Keratinocyte (primary cell): ENCODE data around the gene TM9SF3. TPM values are rescaled to one million over a fixed set of nuclear protein-coding genes. Genes with fewer than 3 reads are reported as not detected.

Experiments used
- DNase-seq: peaks from one replicate; pipeline ENCODE4 v3.0.0-alpha.2; 2011; ENCODE audit warnings: low read depth, missing footprints, low spot score
- FAIRE-seq: peaks from 2 replicates; lab custom pipeline; 2011; peaks lifted over from hg19 to GRCh38; lab: Jason Lieb, UNC
- H2AFZ ChIP-seq: 2 replicates; pipeline ENCODE4 v1.6.0; 2012; ENCODE audit warnings: low read length, control low read depth, inconsistent platforms; ENCODE audit not compliant: control insufficient read depth
- H3K27ac ChIP-seq: 2 replicates; pipeline ENCODE4 v1.5.1; 2011; ENCODE audit warnings: low read length; ENCODE audit not compliant: control insufficient read depth, insufficient read depth
- H3K27me3 ChIP-seq: 3 replicates; pipeline ENCODE4 v1.6.0; 2011; ENCODE audit warnings: low read length; ENCODE audit not compliant: control insufficient read depth, insufficient read depth; ENCODE audit errors: extremely low read depth
- H3K36me3 ChIP-seq, 2 experiments: 2 replicates in 1 of 2; 3 replicates in 1 of 2; pipeline ENCODE4 v1.5.1; 2011; ENCODE audit warnings: low read length in 2 of 2, mild to moderate bottlenecking in 1 of 2; ENCODE audit not compliant: control insufficient read depth in 2 of 2, insufficient read depth in 2 of 2; ENCODE audit errors: extremely low read depth in 1 of 2
- H3K4me1 ChIP-seq: 3 replicates; pipeline ENCODE4 v1.5.1; 2011; ENCODE audit warnings: low read length; ENCODE audit not compliant: control insufficient read depth, insufficient read depth; ENCODE audit errors: extremely low read depth
- H3K4me2 ChIP-seq: 3 replicates; pipeline ENCODE4 v1.6.0; 2011; ENCODE audit warnings: low read depth, low read length; ENCODE audit not compliant: control insufficient read depth, insufficient read depth; ENCODE audit errors: extremely low read depth
- H3K4me3 ChIP-seq, 3 experiments: fragments of 200-600 bp in 1 of 3; sonication (generic) in 1 of 3; 2 replicates in 2 of 3; 3 replicates in 1 of 3; pipeline ENCODE4 v1.5.1; 2011 to 2016; ENCODE audit warnings: low read length in 3 of 3, mild to moderate bottlenecking in 3 of 3, control low read depth in 2 of 3, inconsistent platforms in 1 of 3, low read depth in 1 of 3, mixed read lengths in 1 of 3, mixed run types in 1 of 3, moderate library complexity in 1 of 3; ENCODE audit not compliant: control insufficient read depth in 2 of 3, insufficient read depth in 2 of 3; ENCODE audit errors: extremely low read depth in 1 of 3
- H3K79me2 ChIP-seq: 2 replicates; pipeline ENCODE4 v1.6.0; 2012; ENCODE audit warnings: low read length; ENCODE audit not compliant: control insufficient read depth, insufficient read depth
- H3K9ac ChIP-seq: 3 replicates; pipeline ENCODE4 v1.6.0; 2011; ENCODE audit warnings: low read length; ENCODE audit not compliant: control insufficient read depth, insufficient read depth; ENCODE audit errors: extremely low read depth
- H3K9me1 ChIP-seq: 3 replicates; pipeline ENCODE4 v1.6.0; 2011; ENCODE audit warnings: low read length; ENCODE audit not compliant: control insufficient read depth, insufficient read depth; ENCODE audit errors: extremely low read depth
- H3K9me3 ChIP-seq: 2 replicates; pipeline ENCODE4 v1.5.1; 2012; ENCODE audit warnings: low read depth, low read length; ENCODE audit not compliant: control insufficient read depth
- H4K20me1 ChIP-seq: 3 replicates; pipeline ENCODE4 v1.6.0; 2011; ENCODE audit warnings: low read length; ENCODE audit not compliant: control insufficient read depth, insufficient read depth; ENCODE audit errors: extremely low read depth
- CTCF ChIP-seq, 3 experiments: IDR thresholded peaks in 1 of 3; conservative IDR thresholded peaks in 1 of 3; optimal IDR thresholded peaks in 1 of 3; 2 replicates in 2 of 3; 3 replicates in 1 of 3; pipeline versions ENCODE3 to v1.5.1; 2011; ENCODE audit warnings: low read length in 3 of 3, mild to moderate bottlenecking in 3 of 3, moderate library complexity in 2 of 3, control low read depth in 1 of 3, inconsistent platforms in 1 of 3; ENCODE audit not compliant: insufficient read depth in 2 of 3; ENCODE audit errors: extremely low read depth in 1 of 3
- EZH2 ChIP-seq: IDR thresholded peaks from one replicate; pipeline ENCODE4 v1.6.1; 2012; ENCODE audit warnings: inconsistent platforms, mild to moderate bottlenecking, low read length, moderate library complexity
- dilution Hi-C: fragments of 300-500 bp; cut with MboI; formaldehyde crosslinking; loops from one replicate; pipeline ENCODE4 v1.7.0; 2020; ENCODE audit warnings: low sequenced_read_pairs; ENCODE audit not compliant: extremely low pct_ligation_motif_present
- polyA plus RNA-seq, 5 experiments: library from polyadenylated mRNA; depleted of rRNA in 3 of 5; stranded (reverse) in 3 of 5; stranded (forward) in 1 of 5; unstranded in 1 of 5; fragments of >200 nt; gene quantifications; 1 replicate in 1 of 5; 2 replicates in 3 of 5; 3 replicates in 1 of 5; pipeline versions ENCODE4 v1.2.1 to v1.2.3, GENCODE V29; 2011 to 2012; ENCODE audit warnings: missing spikeins in 2 of 5, low read depth in 1 of 5, low replicate concordance in 1 of 5

TM9SF3 gene
- polyA plus RNA-seq, 1 donor (not counting 4 experiments of a cell fraction or from before 2014, with no cell fraction given): 90.0 TPM

GRCh38 chr10:96491303-96491702 lies 95.5 kb downstream of the TM9SF3 start:
- no peak overlapping the region for H2AFZ ChIP-seq
- H3K79me2 ChIP-seq: no peaks in the 10 kb centered on the region
- H3K27ac ChIP-seq: no peak overlapping the region
- dilution Hi-C loops: no loop called here
- no peak overlapping the region for H3K4me2 ChIP-seq
- TF ChIP-seq EZH2 (no peak), CTCF (optimal IDR thresholded peaks at IDR 0.05 in 1 of 3, IDR thresholded peaks at IDR 0.05 in 1 of 3, conservative IDR thresholded peaks at IDR 0.05 in 1 of 3; ENCODE audit: extremely low read depth in 1 of 3, insufficient read depth in 2 of 3, low read length in 3 of 3) (peak; percentile 33 to 65 (median 50))
- H3K4me3 ChIP-seq: no peak overlapping the region
- DNase-seq (no peak), FAIRE-seq (no peak)
- no peaks in the 10 kb centered on the region for H4K20me1 ChIP-seq
- no peaks in the 10 kb centered on the region for H3K9me3 ChIP-seq
- H3K36me3 ChIP-seq: no peaks in the 10 kb centered on the region
- peaks cover 2% of the 10 kb centered on the region for H3K27me3 ChIP-seq
- no peaks in the 10 kb centered on the region for H3K9me1 ChIP-seq
- H3K4me1 ChIP-seq: no peaks in the 10 kb centered on the region
- no peak overlapping the region for H3K9ac ChIP-seq

DNA sequence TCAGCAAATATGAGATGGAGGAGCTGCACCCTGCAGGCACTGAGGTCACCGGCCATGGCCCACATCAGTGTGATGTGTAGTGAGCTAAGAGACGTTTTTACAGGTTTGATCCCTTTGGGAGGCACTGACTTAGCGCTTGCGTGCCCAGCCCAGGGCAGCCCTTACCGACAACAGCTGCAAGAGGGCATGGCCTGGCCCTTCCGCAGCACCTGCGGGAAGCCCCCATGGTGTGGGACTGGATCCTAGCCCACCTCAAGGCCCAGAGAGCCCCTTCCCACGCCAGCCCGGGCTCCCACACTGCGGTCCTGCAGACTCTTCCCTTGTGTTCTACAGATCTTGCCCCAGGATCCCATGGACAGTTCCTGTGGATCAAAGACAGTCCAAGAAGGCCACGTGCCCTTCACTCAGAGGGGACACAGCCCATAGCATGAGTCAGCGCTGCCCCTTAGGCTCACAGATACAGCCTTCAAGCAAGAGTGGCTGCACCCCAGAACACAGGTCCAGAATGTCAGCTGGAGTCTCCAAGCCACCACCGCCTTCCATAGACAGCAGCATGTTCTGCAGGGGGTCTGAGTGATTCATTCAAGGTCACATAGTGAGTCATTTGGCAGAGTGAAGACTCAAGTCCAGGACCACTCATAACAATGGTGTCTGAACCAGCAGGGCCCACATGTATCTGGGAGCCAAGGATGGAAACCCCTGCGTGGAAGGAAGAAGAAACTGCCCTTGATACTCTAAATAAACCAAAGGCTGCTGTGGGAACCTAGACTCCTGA lies 98.5 kb downstream of the TM9SF3 start:
- no peaks in the 10 kb centered on the region for H3K9me3 ChIP-seq
- no peak overlapping the region for H3K27ac ChIP-seq
- no peak for DNase-seq
- no peak overlapping the region for H3K4me3 ChIP-seq
- H3K4me1 ChIP-seq: no peaks in the 10 kb centered on the region
- no peaks in the 10 kb centered on the region for H3K9me1 ChIP-seq
- H3K9ac ChIP-seq: no peak overlapping the region
- H3K79me2 ChIP-seq: no peaks in the 10 kb centered on the region
- H2AFZ ChIP-seq: no peak overlapping the region
- no peaks in the 10 kb centered on the region for H3K36me3 ChIP-seq
- no peak overlapping the region for H3K4me2 ChIP-seq
- FAIRE-seq: no peak
- dilution Hi-C loops: no loop called here
- TF ChIP-seq EZH2: no peak
- no peak for TF ChIP-seq CTCF (optimal IDR thresholded peaks at IDR 0.05 in 1 of 3, IDR thresholded peaks at IDR 0.05 in 1 of 3, conservative IDR thresholded peaks at IDR 0.05 in 1 of 3; ENCODE audit: extremely low read depth in 1 of 3, insufficient read depth in 2 of 3, low read length in 3 of 3)
- H4K20me1 ChIP-seq: no peaks in the 10 kb centered on the region
- H3K27me3 ChIP-seq: peaks cover 2% of the 10 kb centered on the region
